Measurements from ENCODE around the gene PTPRU. TPM values are rescaled to one million over a fixed set of nuclear protein-coding genes. Genes with fewer than 3 reads are reported as not detected.

PTPRU gene
- total and polyA plus RNA-seq, 4 donors = 1.6 to 15.1 (median 6.0) TPM

- Histone ChIP-seq H3K9me3 (ENCODE audit: control insufficient read depth in 4 of 4, low read length in 3 of 4) (no peaks in the 10 kb centered on the region), H3K4me1 (ENCODE audit: control insufficient read depth in 4 of 4, insufficient read depth in 4 of 4, low read length in 3 of 4) (peaks cover 6 to 27% (median 20%) of the 10 kb centered on the region in 4 donors), H3K36me3 (ENCODE audit: control insufficient read depth in 4 of 4, insufficient read depth in 3 of 4, low read depth in 1 of 4, low read length in 3 of 4) (no peaks in the 10 kb centered on the region), H3K4me3 (ENCODE audit: low read depth in 1 of 3, low read length in 3 of 3) (no peak overlapping the region), H3K27ac (ENCODE audit: low read depth in 1 of 2, low read length in 2 of 2) (no peak overlapping the region), H3K9ac (ENCODE audit: low read depth in 1 of 2, low read length in 2 of 2) (no peak overlapping the region), H3K27me3 (ENCODE audit: control insufficient read depth in 4 of 4, insufficient read depth in 4 of 4, low read length in 3 of 4) (no peaks in the 10 kb centered on the region)
- no peak for DNase-seq (ENCODE audit: low spot score)
- WGBS = 72% methylated on average over 5 of the region's 5 CpGs
- TF ChIP-seq RAD21 (IDR thresholded peaks at IDR 0.05) = peak; percentile 67 to 77
- TF ChIP-seq CTCF (IDR thresholded peaks at IDR 0.05; ENCODE audit: low read depth, low read length, missing input control) = peak; percentile 46
- TF ChIP-seq RXRA (IDR thresholded peaks at IDR 0.05) = peak; percentile 45 to 47
- no peak for TF ChIP-seq HNF4G (IDR thresholded peaks at IDR 0.05)
- no peak for TF ChIP-seq ZBTB33 (IDR thresholded peaks at IDR 0.05)
Observed at GRCh38 chr1:29245876-29246275, 9.6 kb downstream of the PTPRU start.

GRCh38 chr1:29247044-29247443, 10.7 kb downstream of the PTPRU start:
- WGBS = 79% methylated on average over 3 of the region's 3 CpGs
- no peaks in the 10 kb centered on the region for H3K36me3 ChIP-seq (ENCODE audit: control insufficient read depth in 4 of 4, insufficient read depth in 3 of 4, low read depth in 1 of 4, low read length in 3 of 4)
- DNase-seq (ENCODE audit: low spot score) = no peak

More at GRCh38 chr1:29247044-29247443, 10.7 kb downstream of the PTPRU start:
- Histone ChIP-seq H3K4me3 (ENCODE audit: low read depth in 1 of 3, low read length in 3 of 3) (no peak overlapping the region), H3K4me1 (ENCODE audit: control insufficient read depth in 4 of 4, insufficient read depth in 4 of 4, low read length in 3 of 4) (peaks cover 6 to 27% (median 20%) of the 10 kb centered on the region in 4 donors), H3K27ac (ENCODE audit: low read depth in 1 of 2, low read length in 2 of 2) (no peak overlapping the region), H3K9me3 (ENCODE audit: control insufficient read depth in 4 of 4, low read length in 3 of 4) (no peaks in the 10 kb centered on the region), H3K9ac (ENCODE audit: low read depth in 1 of 2, low read length in 2 of 2) (no peak overlapping the region), H3K27me3 (ENCODE audit: control insufficient read depth in 4 of 4, insufficient read depth in 4 of 4, low read length in 3 of 4) (no peaks in the 10 kb centered on the region)
- TF ChIP-seq SP1 (IDR thresholded peaks at IDR 0.05) (no peak), EGR1 (IDR thresholded peaks at IDR 0.05; ENCODE audit: low read depth in 2 of 2) (no peak), RAD21 (IDR thresholded peaks at IDR 0.05) (no peak), CTCF (IDR thresholded peaks at IDR 0.05; ENCODE audit: low read depth, low read length, missing input control) (no peak), ATF3 (IDR thresholded peaks at IDR 0.05) (no peak), ZBTB33 (IDR thresholded peaks at IDR 0.05) (no peak), REST (IDR thresholded peaks at IDR 0.05) (no peak), HNF4G (IDR thresholded peaks at IDR 0.05) (no peak), RXRA (IDR thresholded peaks at IDR 0.05) (no peak), FOXA1 (IDR thresholded peaks at IDR 0.05) (no peak), YY1 (IDR thresholded peaks at IDR 0.05) (no peak), NR2F2 (IDR thresholded peaks at IDR 0.05) (no peak), TAF1 (conservative IDR thresholded peaks at IDR 0.05) (no peak), HNF4A (conservative IDR thresholded peaks at IDR 0.05) (no peak), JUND (IDR thresholded peaks at IDR 0.05) (no peak), MAX (IDR thresholded peaks at IDR 0.05) (no peak), FOXA2 (IDR thresholded peaks at IDR 0.05) (no peak), GABPA (IDR thresholded peaks at IDR 0.05 in 1 of 2, conservative IDR thresholded peaks at IDR 0.05 in 1 of 2) (no peak)
